GM18499 (cell line): ENCODE results near the gene LAMA5.

ENCODE experiments used
- ATAC-seq: cut with Tn5 transposase; IDR thresholded peaks from one replicate; pipeline ENCODE4 v1.9.1; 2021; ENCODE audit warnings: moderate number of reproducible peaks; ENCODE audit not compliant: insufficient read depth, unreplicated experiment

The LAMA5 gene

DNA sequence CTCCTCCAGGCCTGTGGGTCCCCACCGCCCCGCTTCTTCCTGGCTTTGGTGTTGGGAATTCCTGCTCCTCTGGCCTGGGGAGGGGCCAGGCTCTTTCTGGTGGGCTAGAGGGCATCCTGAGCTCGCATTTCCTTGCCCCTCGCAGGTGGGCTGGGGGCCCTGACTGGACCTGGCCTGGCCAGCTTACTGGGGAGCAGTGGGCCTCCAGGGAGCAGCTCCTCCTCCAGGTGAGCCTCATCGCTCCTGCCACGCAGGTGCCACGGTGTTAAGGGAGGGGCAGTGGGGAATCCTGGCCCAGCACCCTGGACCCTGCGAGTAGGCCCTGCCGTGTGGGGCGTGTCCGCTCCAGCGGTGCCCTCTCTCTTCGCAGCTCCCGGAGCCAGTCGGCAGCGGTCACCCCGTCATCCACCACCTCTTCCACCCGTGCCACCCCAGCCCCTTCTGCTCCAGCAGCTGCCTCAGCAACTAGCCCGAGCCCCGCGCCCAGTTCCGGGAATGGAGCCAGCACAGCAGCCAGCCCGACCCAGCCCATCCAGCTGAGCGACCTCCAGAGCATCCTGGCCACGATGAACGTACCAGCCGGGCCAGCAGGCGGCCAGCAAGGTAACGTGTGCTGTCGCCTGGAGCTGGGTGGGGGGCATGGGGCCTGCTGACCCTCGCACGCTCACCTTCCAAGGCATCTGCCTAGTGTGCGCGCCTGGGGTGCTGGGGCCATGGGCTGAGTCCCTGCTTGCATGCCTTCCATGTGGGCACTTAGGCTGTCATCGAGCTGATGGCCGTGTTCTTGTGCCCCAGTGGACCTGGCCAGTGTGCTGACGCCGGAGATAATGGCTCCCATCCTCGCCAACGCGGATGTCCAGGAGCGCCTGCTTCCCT lies 59.6 kb downstream of the LAMA5 start:
- ATAC-seq: no peak

DNA sequence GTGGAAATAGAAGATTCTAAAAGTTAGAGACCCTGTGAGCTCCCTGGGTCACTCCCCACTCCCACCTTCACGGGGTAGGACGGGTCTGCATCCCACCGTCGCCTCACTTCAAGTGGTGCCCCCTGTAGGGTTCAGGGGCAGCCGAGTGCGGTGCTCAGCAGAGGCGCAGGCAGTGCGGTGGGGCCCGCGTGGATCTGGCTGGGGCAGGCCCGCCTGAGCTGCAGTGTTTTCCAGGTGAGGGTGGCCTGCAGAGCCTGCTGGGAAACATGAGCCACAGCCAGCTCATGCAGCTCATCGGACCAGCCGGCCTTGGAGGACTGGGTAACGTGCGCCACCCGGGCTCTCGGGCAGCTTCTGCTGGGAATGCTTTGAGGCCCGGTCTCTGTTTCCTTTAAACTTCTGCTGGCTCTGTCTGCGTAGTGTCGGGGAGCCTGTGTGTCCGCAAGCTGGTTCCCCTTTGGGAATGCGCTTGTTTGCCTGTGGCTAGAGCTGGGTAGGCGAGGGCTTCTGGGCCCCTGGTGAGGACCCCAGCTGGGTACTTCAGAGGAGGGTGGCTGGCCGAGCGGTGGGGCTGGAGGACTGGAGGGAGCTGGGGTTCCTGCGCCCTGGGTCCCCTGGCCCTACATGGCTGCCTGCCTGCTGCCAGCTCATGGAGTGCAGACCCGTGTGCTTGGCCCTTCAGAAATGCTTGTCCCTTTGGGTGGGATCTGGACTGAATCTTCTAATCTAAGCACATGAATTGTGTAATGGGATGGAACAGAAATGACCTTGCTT lies 60.5 kb downstream of the LAMA5 start:
- no peak for ATAC-seq

DNA sequence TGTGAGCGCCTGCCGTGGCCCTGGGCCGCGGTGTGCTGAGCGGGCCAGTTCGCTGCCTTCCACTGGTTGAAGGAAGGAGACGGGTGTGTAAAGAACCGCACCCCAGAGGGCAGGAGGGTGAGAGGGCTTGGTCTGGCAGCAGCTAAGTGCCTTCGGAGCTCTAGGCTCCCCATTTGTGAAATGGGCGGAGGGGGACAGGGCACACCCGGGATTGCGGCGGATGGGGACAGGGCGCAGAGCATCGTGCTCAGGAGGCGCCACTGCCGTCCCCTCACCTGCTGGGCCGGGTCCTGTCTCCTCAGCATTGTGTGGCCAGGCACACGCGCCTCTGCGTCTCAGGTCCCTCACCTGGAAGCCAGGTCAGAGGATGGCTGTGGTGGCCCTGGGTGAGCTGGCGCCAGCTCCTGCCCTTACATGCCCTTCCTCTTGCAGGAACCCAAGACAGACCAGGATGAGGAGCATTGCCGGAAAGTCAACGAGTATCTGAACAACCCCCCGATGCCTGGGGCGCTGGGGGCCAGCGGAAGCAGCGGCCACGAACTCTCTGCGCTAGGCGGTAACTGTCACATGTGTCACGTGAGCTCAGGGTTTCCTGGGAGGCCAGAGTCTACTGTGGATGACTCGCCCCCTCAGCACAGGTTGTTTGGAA lies 61.2 kb downstream of the LAMA5 start:
- no peak for ATAC-seq

DNA sequence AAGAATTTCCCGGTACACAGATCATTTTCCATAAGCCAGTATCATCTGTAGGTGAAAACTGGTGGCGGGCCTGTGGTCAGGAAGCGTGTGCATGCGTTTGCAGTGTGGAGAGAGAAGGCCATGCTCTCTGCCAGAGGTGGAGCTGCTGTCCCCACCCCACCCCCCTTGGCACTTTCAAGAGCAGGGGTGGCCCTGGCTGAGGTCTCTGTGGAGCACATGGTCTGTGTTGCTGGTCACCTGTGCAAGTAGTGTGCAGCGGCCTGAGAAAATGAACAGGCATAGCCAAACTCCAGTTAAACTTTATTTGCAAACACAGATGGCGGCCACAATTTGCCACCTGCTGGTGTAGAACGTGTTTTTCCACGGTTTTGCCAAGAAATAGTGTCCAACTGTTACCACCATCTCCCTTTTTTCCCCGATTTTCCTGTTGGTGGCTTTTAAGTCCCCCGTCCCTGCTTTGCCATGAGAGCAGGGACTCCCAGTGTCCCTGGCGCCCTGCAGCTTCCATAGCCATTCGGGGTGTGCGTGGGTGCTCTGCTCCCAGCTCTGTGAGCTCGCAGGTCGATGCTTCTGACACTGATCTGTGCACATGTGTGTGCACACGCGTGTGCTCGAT lies 61.9 kb downstream of the LAMA5 start:
- no peak for ATAC-seq

DNA sequence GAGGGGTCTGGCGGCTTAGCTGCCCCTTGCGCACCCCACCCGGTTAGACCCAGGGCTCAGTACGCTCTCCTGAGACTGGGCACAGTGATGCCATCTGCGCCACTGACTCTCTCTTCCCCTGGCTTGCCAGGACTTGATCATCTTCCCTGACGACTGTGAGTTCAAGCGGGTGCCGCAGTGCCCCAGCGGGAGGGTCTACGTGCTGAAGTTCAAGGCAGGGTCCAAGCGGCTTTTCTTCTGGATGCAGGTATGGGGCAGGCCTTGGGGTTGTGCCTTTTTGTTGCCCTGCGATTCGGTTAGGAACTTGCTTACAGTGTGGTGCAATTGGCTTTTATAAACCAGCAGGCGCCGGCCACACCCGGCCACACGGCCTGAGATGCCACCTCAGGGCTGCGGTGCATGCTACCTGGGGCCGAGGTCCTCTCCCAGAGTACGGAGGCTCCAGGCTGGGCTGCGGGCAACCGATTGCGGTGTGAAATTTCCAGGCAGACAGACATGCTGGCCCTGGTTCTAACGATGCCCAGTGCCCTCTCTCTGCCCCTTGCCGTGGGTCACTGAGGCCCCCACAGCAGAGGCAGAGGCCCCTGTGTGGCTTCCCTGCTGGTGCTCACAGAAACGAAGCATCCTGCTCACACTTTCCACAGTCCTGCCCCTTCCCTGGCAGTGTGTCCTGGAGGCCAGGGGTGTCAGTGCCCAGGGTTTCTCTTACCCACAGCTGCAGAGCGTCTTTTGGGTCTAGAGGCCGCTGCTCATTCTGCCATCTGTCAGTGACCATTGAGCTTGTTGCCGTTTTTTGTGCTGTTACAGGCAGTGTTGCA lies 62.6 kb downstream of the LAMA5 start:
- ATAC-seq: no peak

DNA sequence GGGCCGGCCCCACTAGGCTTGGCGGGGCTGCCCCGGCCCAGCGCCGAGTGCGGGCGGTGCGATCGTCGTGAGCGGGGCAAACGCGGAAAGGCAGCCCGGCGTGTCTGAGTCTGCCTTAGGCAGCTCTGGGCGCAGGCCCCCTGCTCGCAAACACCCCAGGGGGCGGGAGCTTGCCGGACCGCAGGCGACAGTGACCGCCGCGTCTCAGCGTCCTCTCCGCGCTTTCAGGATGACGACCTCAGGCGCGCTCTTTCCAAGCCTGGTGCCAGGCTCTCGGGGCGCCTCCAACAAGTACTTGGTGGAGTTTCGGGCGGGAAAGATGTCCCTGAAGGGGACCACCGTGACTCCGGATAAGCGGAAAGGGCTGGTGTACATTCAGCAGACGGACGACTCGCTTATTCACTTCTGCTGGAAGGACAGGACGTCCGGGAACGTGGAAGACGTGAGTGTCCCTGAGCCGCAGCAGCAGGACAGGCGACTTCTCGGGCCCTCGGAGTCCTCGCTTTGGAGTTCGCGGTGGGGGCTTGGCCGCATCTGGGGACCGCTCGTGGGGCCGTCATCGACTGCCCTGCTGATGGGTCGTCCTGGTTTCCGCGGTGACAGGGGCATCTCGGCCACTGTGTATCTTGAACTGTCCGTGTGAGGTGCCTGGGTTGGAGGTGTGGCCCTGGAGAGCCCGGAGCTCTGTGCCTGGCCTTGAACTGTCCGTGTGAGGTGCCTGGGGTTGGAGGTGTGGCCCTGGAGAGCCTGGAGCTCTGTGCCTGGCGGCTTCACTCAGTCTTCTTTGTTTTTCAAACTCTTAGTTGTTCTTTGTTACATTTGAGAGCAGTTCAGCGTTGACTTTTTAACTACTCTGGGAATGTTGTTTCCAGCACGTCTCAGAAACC lies 63.5 kb downstream of the LAMA5 start:
- no peak for ATAC-seq

DNA sequence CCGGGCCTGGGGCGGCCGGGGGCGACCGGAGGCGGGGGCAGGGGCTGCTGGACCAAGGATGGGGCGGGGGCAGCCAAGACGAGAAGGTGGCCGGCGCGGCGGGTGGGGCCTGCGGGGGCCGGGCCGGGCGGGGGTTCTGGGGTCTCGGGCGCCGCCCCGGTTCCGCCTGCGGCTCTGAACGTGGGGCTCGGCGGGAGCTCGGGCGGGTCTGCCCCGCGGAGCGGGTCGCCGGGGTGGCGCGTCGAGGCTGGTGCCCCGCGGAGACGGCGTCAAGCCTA lies 64.1 kb downstream of the LAMA5 start:
- ATAC-seq: no peak

DNA sequence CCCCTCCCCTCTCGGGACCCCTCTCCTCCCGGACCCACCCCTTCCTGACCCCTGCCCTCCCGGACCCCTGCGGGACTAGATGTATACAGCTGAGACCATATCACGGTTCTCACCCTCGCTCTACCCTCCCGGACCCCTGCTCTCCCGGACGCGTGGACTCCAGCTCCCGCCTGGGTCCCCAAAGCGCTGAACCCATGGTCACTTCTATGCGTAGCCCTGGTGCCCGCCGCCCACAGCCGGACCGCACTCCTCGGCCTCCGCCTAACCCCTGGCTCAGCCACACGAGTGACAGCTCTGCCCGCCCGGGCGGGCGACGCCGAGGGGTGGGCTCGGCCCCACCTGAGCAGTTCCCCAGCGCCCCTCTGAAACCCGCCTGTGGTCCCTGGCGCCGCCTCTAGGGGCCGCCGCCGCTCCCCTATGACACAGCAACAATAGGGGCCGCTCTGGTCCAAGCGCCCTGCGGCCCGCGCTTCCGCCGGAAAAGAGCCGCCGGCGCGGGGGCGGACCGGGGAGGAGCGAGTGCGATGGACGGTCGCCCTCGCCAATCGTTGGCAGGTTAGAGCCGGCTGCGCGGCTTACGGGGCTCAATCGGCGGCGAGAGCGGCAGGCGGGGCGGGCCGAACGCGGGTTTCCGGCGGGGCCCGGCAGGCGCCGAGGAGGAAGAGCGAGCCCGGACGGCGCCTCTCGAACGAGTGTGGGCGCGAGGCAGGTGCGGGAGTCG lies 64.6 kb downstream of the LAMA5 start, which contains the start of gene ADRM1:
Gene ADRM1 (plus strand): TSS at position 657 of the 721 bp plus-strand sequence. CDS start 572 bp downstream, outside the sequence.
- peak; percentile 60 for ATAC-seq

DNA sequence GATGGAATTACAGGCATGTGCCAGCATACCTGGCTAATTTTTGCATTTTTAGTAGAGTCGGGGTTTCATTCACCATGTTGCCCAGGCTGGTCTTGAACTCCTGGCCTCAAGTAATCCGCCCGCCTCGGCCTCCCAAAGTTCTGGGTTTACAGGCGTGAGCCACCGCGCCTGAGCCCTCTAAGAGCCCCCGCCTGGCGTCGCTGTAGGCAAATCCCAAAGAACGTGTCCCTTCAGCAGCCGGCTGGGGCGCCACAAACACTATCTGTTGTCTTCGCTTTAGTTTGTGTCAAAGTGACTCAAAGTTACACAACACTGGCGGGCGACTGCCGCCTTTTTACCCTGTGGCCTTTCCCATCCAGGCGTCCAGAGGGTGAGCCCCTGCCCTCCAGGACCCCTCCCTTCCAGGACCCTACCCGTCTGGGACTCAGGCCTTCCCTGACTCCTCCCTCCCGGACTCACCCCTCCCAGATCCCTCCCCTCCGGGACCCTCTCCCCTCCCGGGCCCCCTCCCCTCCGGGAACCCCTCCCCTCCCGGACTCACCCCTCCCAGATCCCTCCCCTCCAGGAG lies 65.3 kb downstream of the LAMA5 start:
- no peak for ATAC-seq

DNA sequence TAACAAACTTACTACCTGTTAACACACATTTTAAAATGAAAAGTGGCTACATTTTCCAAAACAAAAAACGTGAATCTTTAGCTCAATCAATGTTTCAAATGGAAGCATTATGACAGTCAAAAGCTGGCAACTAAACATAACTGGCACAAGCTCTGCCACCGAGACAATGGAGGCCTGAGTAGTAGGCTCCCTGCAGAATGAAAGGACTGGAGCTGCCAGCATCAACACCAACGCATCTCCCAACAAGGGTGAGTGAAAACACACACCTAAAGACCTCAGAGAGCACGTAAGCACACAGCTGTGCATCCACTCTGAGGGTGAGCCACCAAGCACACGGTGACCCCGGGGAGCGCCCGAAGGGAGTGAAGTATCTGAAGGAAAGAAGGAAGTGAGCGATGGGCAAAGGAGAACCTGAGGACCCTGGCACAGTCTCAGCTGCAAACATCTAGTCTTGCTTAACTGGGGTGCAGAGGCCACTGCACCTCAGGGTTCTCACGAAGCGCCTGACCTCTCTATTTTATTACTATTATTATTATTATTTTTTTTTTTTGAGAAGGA lies 65.9 kb downstream of the LAMA5 start:
- ATAC-seq: no peak

DNA sequence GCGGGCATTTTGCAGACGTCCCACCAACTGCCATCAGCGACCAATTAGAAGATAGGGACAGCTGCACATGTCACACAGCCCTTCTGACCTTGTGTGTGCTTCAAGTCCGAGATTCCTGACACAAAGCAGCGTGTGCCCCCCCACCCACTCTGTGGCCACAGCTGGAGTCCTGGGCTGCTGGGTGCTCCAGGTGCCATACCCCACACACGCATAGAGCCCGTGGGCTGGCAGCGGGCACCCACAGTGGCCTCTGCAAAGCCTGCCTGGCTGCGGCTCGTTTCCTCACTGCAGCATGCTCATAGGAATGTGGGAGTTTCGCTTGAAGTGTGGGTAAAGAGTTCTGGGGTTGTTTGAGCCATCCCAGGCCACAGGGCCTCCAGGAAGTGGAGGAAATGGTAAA lies 66.8 kb downstream of the LAMA5 start:
- ATAC-seq: no peak

DNA sequence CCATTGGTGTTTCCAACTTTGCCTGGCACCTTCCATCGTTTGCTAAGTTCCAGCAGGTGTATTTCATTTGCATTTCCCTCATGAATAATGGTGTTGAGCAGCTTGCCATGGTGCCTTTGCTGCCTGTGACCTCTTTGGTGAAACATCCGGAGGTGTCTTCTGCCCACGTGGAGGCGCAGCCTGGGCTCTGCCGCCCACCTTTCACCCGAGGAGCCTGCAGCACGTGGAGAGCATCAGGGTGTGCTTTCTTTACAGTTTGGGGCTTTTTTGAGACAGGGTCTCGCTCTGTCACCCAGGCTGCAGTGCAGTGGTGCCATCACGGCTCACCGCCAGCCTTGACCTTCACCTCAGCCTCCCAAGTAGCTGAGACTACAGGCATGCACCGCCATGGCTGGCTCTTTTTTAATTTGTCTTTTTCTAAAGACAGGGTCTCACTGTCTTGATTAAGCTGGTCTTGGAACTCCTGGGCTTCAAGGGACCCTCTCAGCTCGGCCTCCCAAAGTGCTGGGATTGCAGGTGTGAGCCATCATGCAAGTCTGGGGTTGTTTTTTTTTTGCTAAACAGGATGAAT lies 67.4 kb downstream of the LAMA5 start:
- ATAC-seq: no peak

DNA sequence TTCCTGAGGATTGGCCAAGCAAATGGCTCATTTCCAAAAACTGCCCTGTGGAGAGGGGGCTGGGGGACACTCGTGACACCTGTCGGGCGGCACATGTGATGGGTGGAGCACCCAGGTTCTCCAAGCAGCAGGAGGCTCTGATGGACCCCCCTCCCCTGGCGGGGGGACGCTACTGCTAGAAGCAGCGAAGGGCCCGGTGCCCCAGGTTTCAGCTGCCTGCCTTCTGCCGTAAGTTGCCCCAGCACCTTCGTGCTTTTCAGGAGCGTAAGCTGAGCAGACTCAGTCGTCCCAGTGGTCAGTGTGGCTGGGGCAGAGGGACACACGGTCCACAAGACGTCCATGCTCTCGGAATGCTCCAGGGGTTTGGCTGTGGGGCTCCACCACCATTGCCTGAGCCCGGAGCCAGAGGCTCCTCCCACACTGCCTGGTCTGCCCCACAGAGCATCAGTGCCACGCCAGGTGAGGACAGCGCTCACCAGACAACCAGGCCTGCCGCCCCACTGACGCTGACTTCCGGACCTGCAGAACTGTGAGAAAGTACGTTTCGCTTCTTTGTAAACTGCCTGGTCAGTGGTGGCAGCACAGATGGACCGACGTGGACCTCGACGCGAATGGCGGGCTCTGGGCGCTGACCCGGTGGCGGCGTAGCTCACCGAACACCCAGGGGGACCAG lies 68.4 kb downstream of the LAMA5 start:
- no peak for ATAC-seq

DNA sequence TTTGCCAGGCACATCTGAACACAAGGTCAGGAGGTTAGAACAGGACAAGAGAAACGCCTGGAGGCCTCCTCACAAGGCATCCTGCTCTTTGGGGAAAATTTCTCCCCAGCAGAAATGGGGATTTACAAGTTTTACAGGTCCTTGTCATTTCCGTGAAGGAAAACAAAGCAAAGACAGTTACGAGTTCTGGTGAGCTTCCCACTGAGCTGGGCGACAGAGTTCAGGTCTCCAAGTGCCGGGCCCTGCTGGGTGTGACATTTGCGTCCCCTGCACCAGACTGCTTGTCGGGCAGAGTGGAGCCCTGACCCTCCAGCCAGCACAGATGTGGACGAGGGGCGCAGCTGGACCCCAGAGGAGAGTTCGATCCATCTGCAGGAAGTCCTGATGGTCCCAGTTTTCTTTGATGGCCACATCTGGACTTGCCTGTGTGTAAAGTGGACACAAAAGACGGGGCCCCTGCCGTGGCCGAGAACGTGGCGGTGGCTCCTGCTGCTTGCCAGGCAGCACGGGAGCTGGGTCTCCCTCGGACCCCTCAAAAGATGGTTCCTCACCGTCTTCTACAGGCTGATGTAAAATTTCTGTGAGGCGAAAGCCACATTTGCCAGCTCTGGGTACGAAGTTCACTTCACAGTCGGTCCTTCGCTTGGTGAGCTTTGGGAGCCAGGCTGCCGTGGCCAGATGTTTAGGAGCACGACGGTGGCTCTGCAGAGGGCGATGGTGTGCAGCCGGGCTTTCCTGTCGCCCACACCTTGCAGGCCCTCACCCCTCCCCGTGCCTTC lies 69.5 kb downstream of the LAMA5 start:
- ATAC-seq: no peak

DNA sequence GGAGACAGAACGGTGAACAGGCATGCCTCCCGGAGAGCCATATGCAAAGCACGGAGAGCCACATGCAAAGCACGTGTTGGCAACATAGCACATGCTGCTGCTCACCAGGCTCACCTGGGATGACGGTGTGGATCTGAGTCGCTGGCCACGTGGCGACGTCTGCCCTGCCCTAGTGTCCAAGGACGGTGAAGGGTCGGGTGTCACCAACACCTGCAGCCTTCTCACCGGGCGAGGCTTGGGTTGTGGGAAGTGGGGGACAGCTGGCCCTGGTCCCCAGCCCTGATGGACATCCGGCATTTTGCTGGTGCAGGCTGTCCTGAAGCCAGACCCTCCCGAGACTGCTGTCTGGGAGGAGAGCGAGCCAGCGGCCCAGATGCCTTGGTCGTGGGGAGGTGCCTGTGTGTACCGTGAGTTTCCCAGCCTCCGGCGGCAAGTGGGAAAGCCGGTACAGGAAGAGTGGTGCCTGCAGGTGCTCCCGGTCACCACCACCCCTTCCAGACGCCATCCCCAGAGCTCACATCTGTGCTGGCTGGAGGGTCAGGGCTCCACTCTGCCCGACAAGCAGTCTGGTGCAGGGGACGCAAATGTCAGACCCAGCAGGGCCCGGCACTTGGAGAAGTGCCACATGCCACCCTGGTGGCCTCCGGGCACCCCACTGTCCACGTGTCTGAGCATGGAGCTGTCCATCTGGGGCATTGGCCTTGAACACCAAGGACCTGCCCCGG lies 70.2 kb downstream of the LAMA5 start:
- ATAC-seq: no peak
